GM12878 (cell line): ENCODE measurements around the gene MAGI1. TPM values are rescaled to one million over a fixed set of nuclear protein-coding genes. Genes with fewer than 3 reads are reported as not detected.

Source experiments
- ATAC-seq: fragments of 200-7000 bp; cut with Tn5 transposase; 3 replicates; pipeline ENCODE4 v1.9.1; 2020; ENCODE audit warnings: mild to moderate bottlenecking, moderate library complexity
- BruUV-seq: library from RNA; stranded (reverse); fragments of 400-500 nt; replicated peaks from 2 replicates; lab custom pipeline; 2021; lab: Mats Ljungman, UMichigan
- CTCF ChIA-PET: fragments of 300-600 bp; sonication (Branson Sonifier 250); formaldehyde crosslinking; extraction: SDS; loops from one replicate; lab custom pipeline; 2021; ENCODE audit warnings: inconsistent platforms; lab: Yijun Ruan, JAX
- POLR2A ChIA-PET: fragments of 350-600 bp; formaldehyde crosslinking; extraction: SDS; loops from one replicate; lab custom pipeline; 2021; ENCODE audit warnings: inconsistent platforms; lab: Charles Lee
- RAD21 ChIA-PET: fragments of 300-600 bp; sonication (Branson Sonifier 250); formaldehyde crosslinking; loops from one replicate; lab custom pipeline; 2023; ENCODE audit warnings: antibody characterized with exemption; ENCODE audit not compliant: unreplicated experiment; lab: Charles Lee
- SMC1A ChIA-PET: fragments of 300-600 bp; sonication (Branson Sonifier 250); formaldehyde crosslinking; loops from one replicate; lab custom pipeline; 2023; ENCODE audit not compliant: unreplicated experiment, uncharacterized antibody; lab: Charles Lee
- DNase-seq: peaks from one replicate; pipeline ENCODE4 v3.0.0-alpha.2; 2011; ENCODE audit warnings: low read depth, low spot score
- FAIRE-seq: peaks from 3 replicates; lab custom pipeline; 2011; peaks lifted over from hg19 to GRCh38; lab: Jason Lieb, UNC
- H2AFZ ChIP-seq: 2 replicates; pipeline ENCODE4 v1.6.0; 2011; ENCODE audit warnings: low read depth, low read length, control low read depth; ENCODE audit not compliant: control insufficient read depth
- H3K27ac ChIP-seq: 2 replicates; pipeline ENCODE4 v1.5.1; 2011; ENCODE audit warnings: control low read depth; ENCODE audit not compliant: control insufficient read depth, insufficient read depth
- H3K27me3 ChIP-seq, 2 experiments: replicated peaks in 1 of 2; 2 replicates each; pipeline versions ENCODE4 v1.6.0 to v1.6.1; 2011; ENCODE audit warnings: low read length in 1 of 2; ENCODE audit not compliant: control insufficient read depth in 2 of 2, insufficient read depth in 2 of 2
- H3K36me3 ChIP-seq, 2 experiments: 2 replicates each; pipeline ENCODE4 v1.5.1; 2011; ENCODE audit warnings: low read length in 1 of 2; ENCODE audit not compliant: control insufficient read depth in 2 of 2, insufficient read depth in 2 of 2
- H3K4me1 ChIP-seq: 2 replicates; pipeline ENCODE4 v1.6.1; 2011; ENCODE audit warnings: mild to moderate bottlenecking, low read length, moderate library complexity, mixed read lengths; ENCODE audit not compliant: control insufficient read depth, insufficient read depth
- H3K4me2 ChIP-seq: 2 replicates; pipeline ENCODE4 v1.6.0; 2011; ENCODE audit warnings: control low read depth; ENCODE audit not compliant: control insufficient read depth, insufficient read depth
- H3K4me3 ChIP-seq: fragments of 200-600 bp; sonication (generic); 2 replicates; pipeline ENCODE4 v1.5.1; 2016
- H3K79me2 ChIP-seq: 2 replicates; pipeline ENCODE4 v1.6.0; 2011; ENCODE audit warnings: low read length; ENCODE audit not compliant: control insufficient read depth, insufficient read depth
- H3K9ac ChIP-seq: 2 replicates; pipeline ENCODE4 v1.8.0; 2011; ENCODE audit warnings: low read length, control low read depth, mixed read lengths; ENCODE audit not compliant: control insufficient read depth, insufficient read depth
- H3K9me3 ChIP-seq: replicated peaks from 3 replicates; pipeline ENCODE4 v1.5.1; 2011; ENCODE audit warnings: mild to moderate bottlenecking, low read length; ENCODE audit not compliant: control insufficient read depth, insufficient read depth
- H4K20me1 ChIP-seq: 2 replicates; pipeline ENCODE4 v1.6.0; 2011; ENCODE audit not compliant: control insufficient read depth, insufficient read depth
- BACH1 ChIP-seq: fragments of 450-650 bp; IDR thresholded peaks from 2 replicates; pipeline ENCODE4 v1.6.1; 2017; ENCODE audit warnings: mild to moderate bottlenecking, borderline replicate concordance
- FOXK2 ChIP-seq: fragments of 450-650 bp; IDR thresholded peaks from 2 replicates; pipeline ENCODE4 v1.6.1; 2017; ENCODE audit warnings: mild to moderate bottlenecking, moderate library complexity
- JUND ChIP-seq: IDR thresholded peaks from 2 replicates; pipeline ENCODE4 v1.6.1; 2012; ENCODE audit warnings: low read depth, mild to moderate bottlenecking, low read length, improper control_type of control experiment, moderate library complexity
- KAT2A ChIP-seq: conservative IDR thresholded peaks from 2 replicates; pipeline ENCODE4 v1.6.1; 2011; ENCODE audit warnings: low read depth, low read length; ENCODE audit not compliant: control insufficient read depth
- PAX5 ChIP-seq: IDR thresholded peaks from 2 replicates; pipeline ENCODE4 v1.6.1; 2011; ENCODE audit warnings: low read depth, low read length, borderline replicate concordance
- SMAD5 ChIP-seq: IDR thresholded peaks from 2 replicates; pipeline ENCODE4 v1.6.1; 2016; ENCODE audit warnings: antibody characterized with exemption, low read depth
- SMC3 ChIP-seq: IDR thresholded peaks from 2 replicates; pipeline ENCODE4 v1.6.1; 2011; ENCODE audit warnings: low read length, improper control_type of control experiment, borderline replicate concordance
- SP1 ChIP-seq: IDR thresholded peaks from one replicate; pipeline ENCODE4 v1.6.1; 2011; ENCODE audit warnings: low read depth, low read length
- WRNIP1 ChIP-seq: IDR thresholded peaks from 2 replicates; pipeline ENCODE4 v1.6.1; 2011; ENCODE audit warnings: low read depth, low read length, improper control_type of control experiment, borderline replicate concordance
- WGBS: methylation state at CpG from one replicate; pipeline ENCODE4 v1.1.6; 2016; ENCODE audit warnings: low lambda C conversion rate; ENCODE audit not compliant: insufficient replicate concordance, insufficient coverage; ENCODE audit errors: missing lambda C conversion rate; 5-methylcytosine and 5-hydroxymethylcytosine counted together
- in situ Hi-C: fragments of 300-500 bp; cut with MboI; formaldehyde crosslinking; loops from 9 replicates; pipeline ENCODE4 v1.14.3; 2018; ENCODE audit warnings: mixed read lengths
- intact Hi-C: fragments of 100-400 bp; cut with micrococcal nuclease; formaldehyde crosslinking; loops from one replicate; pipeline ENCODE4 v1.14.2; 2022; ENCODE audit not compliant: unreplicated experiment
- polyA plus RNA-seq, 11 experiments: library from polyadenylated mRNA; depleted of rRNA in 4 of 11; unstranded in 6 of 11; stranded (reverse) in 5 of 11; fragments of >200 nt; fragmentation: Nextera tagmentation in 4 of 11; fragmentation: Illumina TruSeq in 1 of 11; extraction: Ambion mirVana in 4 of 11; extraction: Trizol in 1 of 11; gene quantifications; 1 replicate in 1 of 11; 2 replicates in 10 of 11; pipeline versions ENCODE4 v1.2.1 to v1.2.3, GENCODE V29; 2011 to 2016; ENCODE audit warnings: inconsistent platforms in 2 of 11, missing spikeins in 2 of 11, low read depth in 1 of 11
- total RNA-seq, 4 experiments: library from RNA; depleted of rRNA in 3 of 4; stranded (reverse); fragments of >200 nt in 3 of 4; fragmentation: Illumina TruSeq in 1 of 4; extraction: Trizol in 1 of 4; gene quantifications; 2 replicates each; pipeline versions ENCODE4 v1.2.1 to v1.2.3, GENCODE V29; 2013 to 2021
- TF ChIP-seq, protein P1 (sequence below): fragments of 450-650 bp; IDR thresholded peaks from 2 replicates; pipeline ENCODE4 v1.6.1; 2016; ENCODE audit warnings: mild to moderate bottlenecking, moderate library complexity, borderline replicate concordance
- TF ChIP-seq, protein P2 (sequence below): IDR thresholded peaks from 2 replicates; pipeline ENCODE4 v1.6.1; 2011; ENCODE audit warnings: low read depth, mild to moderate bottlenecking, low read length, moderate library complexity, borderline replicate concordance; ENCODE audit errors: extremely low read depth

The MAGI1 gene
- total and polyA plus RNA-seq, 10 of the 15 experiments (the other 5 are each of a cell fraction or from before 2014, with no cell fraction given), result 0.02 to 3.3 (median 0.29) TPM; not detected in 1

- DNase-seq (no peak), ATAC-seq (no peak), FAIRE-seq (no peak)
- ChIA-PET RAD21 (no interaction called here), POLR2A (no interaction called here), CTCF (no interaction called here), SMC1A (no interaction called here)
- in situ Hi-C loops (no loop called here), intact Hi-C loops (no loop called here)
- H2AFZ ChIP-seq, result no peak overlapping the region
- H3K36me3 ChIP-seq, result no peaks in the 10 kb centered on the region
- no TSS peak for BruUV-seq
- no peaks in the 10 kb centered on the region for H3K4me1 ChIP-seq
- H3K79me2 ChIP-seq, result no peaks in the 10 kb centered on the region
- H4K20me1 ChIP-seq, result no peaks in the 10 kb centered on the region
- no peak overlapping the region for H3K4me3 ChIP-seq
- 0% methylated on average over 1 of the region's 1 CpG for WGBS
- H3K4me2 ChIP-seq, result no peak overlapping the region
- H3K9ac ChIP-seq, result no peak overlapping the region
- no peaks in the 10 kb centered on the region for H3K27me3 ChIP-seq
- no peaks in the 10 kb centered on the region for H3K9me3 ChIP-seq
- H3K27ac ChIP-seq, result no peak overlapping the region
- TF ChIP-seq SMAD5 (no peak), JUND (no peak), WRNIP1 (no peak), BACH1 (no peak), KAT2A (no peak), FOXK2 (no peak), SP1 (no peak), PAX5 (no peak), SMC3 (no peak)
- TF ChIP-seq, protein P1, sequence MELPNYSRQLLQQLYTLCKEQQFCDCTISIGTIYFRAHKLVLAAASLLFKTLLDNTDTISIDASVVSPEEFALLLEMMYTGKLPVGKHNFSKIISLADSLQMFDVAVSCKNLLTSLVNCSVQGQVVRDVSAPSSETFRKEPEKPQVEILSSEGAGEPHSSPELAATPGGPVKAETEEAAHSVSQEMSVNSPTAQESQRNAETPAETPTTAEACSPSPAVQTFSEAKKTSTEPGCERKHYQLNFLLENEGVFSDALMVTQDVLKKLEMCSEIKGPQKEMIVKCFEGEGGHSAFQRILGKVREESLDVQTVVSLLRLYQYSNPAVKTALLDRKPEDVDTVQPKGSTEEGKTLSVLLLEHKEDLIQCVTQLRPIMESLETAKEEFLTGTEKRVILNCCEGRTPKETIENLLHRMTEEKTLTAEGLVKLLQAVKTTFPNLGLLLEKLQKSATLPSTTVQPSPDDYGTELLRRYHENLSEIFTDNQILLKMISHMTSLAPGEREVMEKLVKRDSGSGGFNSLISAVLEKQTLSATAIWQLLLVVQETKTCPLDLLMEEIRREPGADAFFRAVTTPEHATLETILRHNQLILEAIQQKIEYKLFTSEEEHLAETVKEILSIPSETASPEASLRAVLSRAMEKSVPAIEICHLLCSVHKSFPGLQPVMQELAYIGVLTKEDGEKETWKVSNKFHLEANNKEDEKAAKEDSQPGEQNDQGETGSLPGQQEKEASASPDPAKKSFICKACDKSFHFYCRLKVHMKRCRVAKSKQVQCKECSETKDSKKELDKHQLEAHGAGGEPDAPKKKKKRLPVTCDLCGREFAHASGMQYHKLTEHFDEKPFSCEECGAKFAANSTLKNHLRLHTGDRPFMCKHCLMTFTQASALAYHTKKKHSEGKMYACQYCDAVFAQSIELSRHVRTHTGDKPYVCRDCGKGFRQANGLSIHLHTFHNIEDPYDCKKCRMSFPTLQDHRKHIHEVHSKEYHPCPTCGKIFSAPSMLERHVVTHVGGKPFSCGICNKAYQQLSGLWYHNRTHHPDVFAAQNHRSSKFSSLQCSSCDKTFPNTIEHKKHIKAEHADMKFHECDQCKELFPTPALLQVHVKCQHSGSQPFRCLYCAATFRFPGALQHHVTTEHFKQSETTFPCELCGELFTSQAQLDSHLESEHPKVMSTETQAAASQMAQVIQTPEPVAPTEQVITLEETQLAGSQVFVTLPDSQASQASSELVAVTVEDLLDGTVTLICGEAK, result no peak
- TF ChIP-seq, protein P2, sequence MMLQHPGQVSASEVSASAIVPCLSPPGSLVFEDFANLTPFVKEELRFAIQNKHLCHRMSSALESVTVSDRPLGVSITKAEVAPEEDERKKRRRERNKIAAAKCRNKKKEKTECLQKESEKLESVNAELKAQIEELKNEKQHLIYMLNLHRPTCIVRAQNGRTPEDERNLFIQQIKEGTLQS, result no peak
These were observed 420.1 kb downstream of the MAGI1 start for GRCh38 chr3:65618599-65618998.
